H54 (cell line): ENCODE data around the gene CTIF.

Source experiments
- DNase-seq: peaks from one replicate; pipeline ENCODE4 v3.0.0; 2011; ENCODE audit warnings: low spot score, mixed read lengths; ENCODE audit not compliant: insufficient read length
- FAIRE-seq: peaks from 3 replicates; lab custom pipeline; 2011; peaks lifted over from hg19 to GRCh38; lab: Jason Lieb, UNC
- POLR2A ChIP-seq: IDR thresholded peaks from 2 replicates; pipeline ENCODE4 v1.6.1; 2011; ENCODE audit warnings: low read depth, mild to moderate bottlenecking, low read length

Gene CTIF

DNA sequence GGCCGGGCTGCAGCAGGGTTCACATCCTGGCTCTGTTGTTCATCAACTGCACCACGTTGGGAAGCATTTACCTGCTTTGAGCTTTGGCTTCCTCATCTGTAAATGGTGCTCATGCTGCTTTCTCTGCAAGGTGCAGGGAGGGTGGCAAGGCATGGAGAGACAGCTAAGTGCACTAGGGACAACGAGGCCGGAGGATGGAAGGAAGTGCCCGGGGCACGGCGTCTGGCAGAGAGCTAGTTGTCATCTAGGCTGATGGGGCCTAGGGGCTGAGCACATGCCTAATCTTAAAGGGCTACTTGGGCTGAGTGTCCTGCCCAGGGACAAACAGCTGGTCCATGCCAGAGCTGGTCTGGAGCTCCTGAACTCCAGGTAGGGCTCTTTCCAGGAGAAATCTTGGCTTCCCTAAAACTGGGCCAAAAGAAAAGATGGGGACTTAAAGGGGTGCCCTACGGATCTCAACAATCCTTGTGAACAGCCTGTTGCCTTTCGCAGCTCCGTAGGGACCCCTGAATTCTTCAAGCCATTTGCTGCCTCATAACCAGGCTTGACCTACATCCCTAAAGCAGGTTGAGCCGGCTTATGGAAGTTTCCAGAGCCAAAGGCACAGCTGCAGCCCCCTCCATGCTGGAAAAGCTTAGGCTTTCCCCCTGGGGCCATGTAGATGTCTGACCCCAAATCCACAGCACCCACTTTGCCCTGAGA is 281.1 kb downstream of the CTIF start:
- FAIRE-seq: no peak
- TF ChIP-seq POLR2A: no peak
- DNase-seq: no peak

DNA sequence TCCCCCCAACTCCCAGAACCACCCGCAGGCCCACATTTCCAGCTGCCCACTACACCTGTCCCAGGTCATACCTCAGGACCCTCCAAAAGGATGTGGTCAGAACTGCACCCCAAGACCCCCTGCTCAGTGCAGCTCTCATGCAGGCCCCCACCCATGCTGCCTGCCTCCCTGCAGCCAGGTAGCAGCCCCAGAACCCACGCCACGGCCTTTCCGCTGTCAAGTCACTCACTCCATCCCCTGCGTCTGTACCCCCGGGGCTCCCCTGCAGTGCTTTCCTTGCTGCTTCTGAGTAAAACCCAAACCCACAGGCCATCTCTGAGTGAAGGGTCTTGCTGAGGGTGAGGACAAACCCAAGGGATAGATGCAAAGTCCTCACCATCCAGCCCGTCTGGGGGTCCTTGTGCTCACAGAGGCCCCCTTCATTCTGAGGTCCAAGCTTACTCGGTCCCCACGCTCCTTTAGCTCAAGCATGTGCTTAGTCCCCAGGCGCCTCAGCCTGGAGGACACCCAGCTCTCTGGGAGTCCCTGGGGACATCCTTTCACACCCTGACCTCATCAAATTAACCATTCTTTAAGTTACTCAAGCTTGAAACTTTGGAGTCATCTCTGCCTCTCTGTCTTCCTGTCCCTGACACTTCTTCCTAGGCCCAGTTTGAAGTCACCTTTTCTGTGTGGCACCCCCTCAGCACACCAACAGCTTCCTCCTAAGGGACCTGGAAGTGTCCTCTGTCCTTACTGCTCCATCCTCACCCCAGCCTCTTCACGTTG is 281.8 kb downstream of the CTIF start:
- no peak for FAIRE-seq
- no peak for DNase-seq

DNA sequence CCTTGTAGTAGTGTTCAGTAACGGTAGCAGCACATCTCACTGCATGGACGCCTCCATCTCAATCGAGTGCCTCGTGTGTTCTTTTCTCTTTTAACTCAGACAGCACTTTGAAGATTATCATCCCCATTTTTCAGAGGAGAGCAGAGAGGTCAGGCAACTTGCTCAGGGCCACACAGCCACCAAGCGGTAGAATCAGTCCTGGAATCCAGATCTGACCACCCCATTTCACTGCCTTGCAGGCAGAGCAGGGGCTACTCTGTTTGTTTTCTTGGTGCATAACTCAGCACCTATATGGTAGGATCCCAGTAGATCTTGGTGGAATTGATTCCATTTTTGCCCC is 282.4 kb downstream of the CTIF start:
- TF ChIP-seq POLR2A: no peak
- FAIRE-seq (no peak), DNase-seq (no peak)

More for the DNA sequence above, 281.8 kb downstream of the CTIF start:
- no peak for TF ChIP-seq POLR2A

DNA sequence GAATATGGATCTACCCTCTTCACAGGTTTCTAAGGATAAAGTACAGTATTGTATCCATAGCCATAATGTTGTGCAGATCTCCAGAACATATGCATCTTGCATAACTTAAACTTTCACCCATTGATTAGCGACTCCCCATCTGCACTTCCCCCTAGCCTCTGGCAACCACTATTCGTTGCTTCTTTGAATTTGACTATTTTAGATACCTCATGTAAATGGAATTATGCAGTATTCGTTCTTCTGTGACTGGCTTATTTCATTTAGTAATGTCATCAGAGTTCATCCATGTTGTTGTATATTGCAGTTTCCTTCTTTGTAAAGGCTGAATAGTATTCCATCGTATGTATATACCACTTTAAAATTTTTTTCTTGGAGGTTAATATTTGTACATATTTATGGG is 283.0 kb downstream of the CTIF start:
- FAIRE-seq: no peak
- TF ChIP-seq POLR2A: no peak
- DNase-seq: no peak

DNA sequence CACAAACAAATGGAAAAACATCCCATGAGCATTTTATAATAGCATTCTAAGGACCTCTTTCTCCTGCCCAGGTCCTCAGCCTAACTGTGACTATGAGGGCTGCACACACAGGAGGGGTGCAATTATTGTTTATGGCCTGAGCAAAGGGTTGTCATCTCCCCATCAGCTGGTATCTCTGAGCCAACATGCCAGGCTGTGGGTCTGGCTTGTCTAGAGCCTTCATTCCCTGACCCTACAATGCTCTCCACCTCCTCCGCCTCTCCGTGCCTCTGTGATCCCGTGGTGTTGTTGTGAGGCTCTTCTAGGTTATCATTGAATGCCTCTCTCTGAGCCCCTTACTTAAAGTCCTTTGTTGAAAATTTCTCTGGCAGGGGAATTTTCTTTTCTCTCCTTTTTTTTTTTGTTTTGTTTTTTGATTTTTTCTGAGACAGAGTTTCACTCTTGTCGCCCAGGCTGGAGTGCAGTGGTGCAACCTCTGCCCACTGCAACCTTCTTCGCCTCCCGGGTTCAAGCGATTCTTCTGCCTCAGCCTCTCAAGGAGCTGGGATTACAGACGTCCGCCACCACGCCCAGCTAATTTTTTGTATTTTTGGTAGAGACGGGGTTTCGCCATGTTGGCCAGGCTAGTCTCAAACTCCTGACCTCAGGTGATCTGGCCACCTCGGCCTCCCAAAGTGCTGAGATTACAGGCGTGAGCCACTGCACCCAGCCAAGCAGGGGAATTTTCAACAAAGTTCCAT is 285.6 kb downstream of the CTIF start:
- FAIRE-seq (no peak), DNase-seq (no peak)
- no peak for TF ChIP-seq POLR2A

DNA sequence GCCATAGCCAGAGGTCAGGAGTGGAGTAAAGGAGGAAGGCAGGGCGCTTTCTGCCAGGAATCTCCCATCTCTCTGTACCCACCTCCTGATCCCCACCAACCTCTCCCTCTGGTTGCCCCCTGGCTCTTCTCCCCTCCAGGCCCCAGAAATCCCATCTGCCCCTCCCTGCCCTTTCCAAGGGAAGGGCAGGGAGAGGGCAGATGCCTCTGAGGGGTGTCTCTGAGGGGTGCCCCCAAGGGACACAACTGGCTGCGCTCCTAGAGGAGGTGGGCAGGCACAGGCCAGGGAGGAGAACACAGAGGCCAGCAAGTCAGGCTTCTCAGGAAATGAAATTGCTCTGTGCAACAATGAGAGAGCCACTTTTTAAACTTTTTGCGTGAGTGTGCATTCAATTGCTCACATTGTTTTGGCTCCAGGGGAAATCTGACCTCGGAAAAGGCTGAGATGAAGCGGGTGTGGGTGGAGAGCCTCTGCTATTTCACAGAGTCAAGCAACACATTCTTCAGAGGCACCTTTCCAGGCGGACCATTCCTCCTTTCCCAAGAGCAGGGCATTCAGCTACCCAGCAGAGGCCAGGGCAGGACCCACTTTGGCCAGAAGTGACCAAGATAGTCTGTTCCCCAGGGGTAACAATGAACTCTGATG is 286.4 kb downstream of the CTIF start:
- DNase-seq (no peak), FAIRE-seq (no peak)
- TF ChIP-seq POLR2A: no peak

DNA sequence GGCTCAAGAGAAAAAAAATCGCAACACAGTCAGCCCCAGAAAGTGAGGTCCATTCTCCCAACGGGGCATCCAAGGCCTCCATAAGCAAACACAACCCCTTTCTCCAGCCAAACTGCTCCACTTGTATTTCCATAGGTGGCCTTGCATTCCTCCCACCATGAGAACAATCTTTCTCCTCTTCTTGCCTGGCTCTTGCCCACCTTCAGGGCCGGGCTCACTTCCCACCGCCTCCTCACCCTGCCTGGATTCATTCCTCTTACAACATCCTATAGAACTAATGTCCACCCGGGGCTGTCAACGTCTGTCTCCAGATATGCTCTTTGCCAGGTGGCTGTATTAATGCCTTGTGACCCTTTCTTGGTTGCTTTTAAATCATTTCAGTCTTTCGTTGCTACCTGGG is 287.4 kb downstream of the CTIF start:
- TF ChIP-seq POLR2A: no peak
- no peak for DNase-seq
- FAIRE-seq: no peak

DNA sequence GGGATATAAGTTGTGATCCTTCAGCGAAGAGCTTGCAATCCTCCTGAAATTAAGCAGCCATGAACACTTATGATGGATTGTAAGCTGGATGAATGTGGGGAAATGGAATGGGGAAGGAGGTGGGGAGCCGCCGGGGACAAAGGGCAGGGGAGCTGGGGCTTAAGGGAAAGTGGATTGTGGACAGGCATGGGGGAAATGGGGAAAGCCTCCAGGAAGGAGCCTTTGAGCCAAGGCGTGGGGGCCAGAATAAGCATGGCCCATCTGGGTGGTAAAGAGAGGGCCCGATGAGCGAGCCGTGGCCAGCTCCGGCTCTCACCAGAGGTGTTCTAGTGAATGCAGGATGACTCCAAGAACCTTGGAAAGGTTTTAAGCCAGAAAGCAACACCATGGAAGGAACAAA is 288.0 kb downstream of the CTIF start:
- DNase-seq (no peak), FAIRE-seq (no peak)
- no peak for TF ChIP-seq POLR2A

DNA sequence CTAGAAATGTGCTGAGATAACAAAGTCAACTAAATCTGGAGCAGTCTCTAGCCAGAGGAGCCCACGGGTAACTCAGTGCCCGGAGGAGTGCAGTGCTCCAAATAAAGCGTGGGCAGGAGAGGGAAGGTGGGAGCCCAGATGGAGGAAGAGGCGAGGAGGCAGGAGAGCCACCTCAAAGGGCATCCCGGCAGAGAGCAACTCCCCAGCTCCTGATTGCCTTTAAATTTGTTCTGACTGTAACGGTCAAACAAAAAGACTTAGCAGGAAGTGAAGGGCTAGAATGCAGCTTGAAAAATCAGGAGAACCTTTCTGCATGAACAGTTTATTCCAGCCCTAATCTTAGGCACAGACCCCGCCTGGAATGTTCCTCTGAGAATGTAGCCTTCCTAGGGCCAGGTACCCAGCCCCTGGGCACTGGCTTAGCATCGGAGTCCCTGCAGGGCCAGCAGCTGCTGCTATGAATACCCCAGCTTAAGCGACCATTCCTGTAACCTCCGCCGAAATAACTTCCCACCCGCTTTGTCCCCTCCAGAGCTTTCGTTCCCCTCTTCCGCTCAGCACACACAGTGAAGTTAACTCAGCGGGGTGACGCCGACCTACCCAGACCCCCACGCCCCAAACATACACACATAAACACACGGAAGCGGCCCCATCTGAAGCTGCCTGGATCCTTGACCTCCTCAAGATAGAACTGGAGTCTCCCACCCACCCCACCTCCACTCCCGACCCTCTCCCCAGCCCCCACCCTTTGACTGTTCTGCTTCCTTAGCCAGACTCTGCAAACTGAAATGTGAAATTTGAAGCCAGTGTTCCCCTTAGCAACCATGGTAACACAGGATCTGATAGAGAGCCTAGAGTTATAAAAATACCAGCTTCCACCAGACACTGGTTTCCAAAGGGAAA is 288.7 kb downstream of the CTIF start:
- no peak for FAIRE-seq
- no peak for TF ChIP-seq POLR2A
- DNase-seq: no peak

DNA sequence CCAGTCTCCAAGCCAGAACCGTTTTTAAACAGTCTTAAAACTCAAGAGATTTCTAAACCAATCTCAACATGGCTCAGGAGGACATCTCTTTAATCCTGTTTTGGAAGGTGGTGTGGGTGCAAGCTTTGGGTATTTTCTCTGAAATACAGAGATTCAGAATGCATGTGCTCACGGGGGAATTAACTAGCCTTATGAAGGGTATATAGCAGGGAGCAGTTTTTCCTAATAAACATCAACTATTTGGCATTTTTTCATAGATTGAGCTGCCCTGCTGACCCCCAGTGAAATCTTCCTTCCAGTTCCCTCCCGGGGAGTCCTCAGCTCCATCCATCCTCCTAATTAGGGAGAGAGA is 289.3 kb downstream of the CTIF start:
- TF ChIP-seq POLR2A: no peak
- DNase-seq: no peak
- FAIRE-seq: no peak

DNA sequence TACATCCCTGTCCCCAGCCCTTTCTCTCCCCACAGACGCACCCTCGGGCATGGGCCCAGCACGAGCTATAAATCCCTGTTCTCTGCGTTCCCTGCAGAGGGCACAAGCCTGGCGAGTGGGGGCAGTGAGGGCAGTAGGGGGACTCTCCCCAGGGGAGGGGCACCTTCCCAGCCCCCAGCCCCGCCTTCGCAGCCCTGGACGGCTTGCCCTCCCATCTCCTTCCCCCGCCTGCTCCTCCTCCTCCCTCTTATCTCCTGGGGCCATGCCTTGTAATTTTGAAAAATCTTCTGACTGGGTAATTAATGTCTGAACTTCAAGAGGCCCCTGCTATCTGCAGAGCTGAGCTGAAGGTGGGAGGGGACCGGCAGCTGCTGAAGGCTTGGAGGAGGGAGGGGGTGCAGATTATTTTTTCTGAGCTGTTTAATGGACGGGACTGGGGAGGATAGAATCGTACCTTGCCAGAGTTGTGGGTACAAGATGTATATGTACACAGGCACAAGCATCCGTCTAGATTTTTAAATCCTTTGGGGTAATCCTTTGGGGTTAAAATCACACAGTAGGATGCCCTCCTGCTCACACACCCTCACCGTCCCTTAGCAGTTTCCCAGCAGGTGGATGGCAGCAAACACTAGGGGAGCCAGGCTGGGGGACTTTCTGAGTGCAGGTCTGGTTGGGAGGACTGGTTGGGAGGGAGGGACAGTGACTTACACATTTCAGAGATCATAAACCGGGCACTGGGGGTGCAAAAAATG is 290.0 kb downstream of the CTIF start:
- TF ChIP-seq POLR2A: no peak
- DNase-seq (no peak), FAIRE-seq (no peak)

DNA sequence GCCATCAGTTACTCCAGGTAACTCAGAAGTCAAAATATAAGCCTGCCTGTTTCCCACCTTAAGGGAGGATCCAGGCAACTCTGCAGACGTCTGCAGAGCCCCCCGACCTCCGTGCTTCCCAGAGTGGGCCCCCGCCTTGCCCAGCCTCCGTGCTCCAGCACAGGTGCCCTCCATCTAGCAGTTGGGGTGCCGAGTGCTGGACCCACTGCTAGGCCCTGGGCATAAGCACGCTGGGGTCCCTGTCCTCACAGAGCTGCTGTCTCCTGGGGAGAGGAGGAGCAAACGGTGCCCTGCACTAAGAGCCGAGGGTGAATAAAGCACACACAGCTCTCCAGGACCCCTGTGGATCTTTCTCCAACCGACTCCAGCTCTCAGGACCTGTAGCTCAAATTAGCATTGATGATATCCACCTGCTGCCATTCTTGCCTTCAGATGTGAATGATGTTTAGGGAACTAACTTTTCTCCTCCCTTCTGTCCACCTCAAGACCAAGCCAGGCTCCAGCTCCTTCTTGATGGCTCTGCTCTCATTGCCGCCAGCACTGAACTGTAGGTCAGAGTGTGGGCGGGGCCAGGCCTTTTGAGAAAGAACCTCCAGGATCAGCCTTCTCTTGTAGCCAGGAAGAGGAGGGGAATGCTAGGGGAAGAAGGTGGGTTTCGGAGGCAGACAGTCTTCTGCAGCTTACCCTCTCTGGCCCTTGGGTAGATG is 290.8 kb downstream of the CTIF start:
- TF ChIP-seq POLR2A: no peak
- DNase-seq (no peak), FAIRE-seq (no peak)
